ENCODE results near the gene SPDEF.

GRCh38 chr6:34521463-34522285, 34.5 kb downstream of the SPDEF start:
- TF ChIP-seq CTCF (IDR thresholded peaks at IDR 0.05 in 4 of 5, conservative IDR thresholded peaks at IDR 0.05 in 1 of 5): no peak
- TF ChIP-seq POLR2A (IDR thresholded peaks at IDR 0.05): no peak

Data from gastrocnemius medialis (tissue), 4 donors.